ENCODE results near the gene SEMA3D.

The SEMA3D gene

DNA sequence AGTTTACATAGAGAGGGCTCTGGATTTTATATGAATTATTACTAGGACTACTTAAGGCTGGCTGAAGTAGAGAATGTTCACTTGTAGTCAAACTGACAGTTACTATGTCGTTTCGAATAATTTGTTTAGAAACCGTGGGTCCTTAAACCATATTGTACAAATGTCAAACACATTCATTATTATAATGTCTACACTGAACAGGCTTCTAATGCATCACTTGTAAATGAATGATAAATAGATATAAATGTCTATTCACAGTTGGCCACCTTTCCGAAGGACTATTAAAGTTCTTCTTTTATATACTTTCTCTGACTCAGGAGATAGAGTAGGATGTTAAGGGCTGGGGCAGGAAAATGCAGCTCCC lies 95.3 kb downstream of the SEMA3D start:
- no peaks in the 10 kb centered on the region for H3K36me3 ChIP-seq (ENCODE audit: control insufficient read depth, insufficient read depth, low read length)
- H3K4me1 ChIP-seq (ENCODE audit: control insufficient read depth, insufficient read depth, low read length) = no peaks in the 10 kb centered on the region
- H3K27ac ChIP-seq (ENCODE audit: insufficient read depth, low read depth, low read length, poor library complexity, severe bottlenecking) = no peak overlapping the region
- 90 to 100% methylated on average over 3 of the region's 4 CpGs for WGBS, 2 experiments
- H3K9me3 ChIP-seq (ENCODE audit: control insufficient read depth, low read length) = no peaks in the 10 kb centered on the region
- H3K27me3 ChIP-seq (ENCODE audit: control insufficient read depth, insufficient read depth, low read length, poor library complexity, severe bottlenecking) = no peaks in the 10 kb centered on the region
- no peak overlapping the region for H3K4me3 ChIP-seq (ENCODE audit: insufficient read depth, low read depth, low read length)

DNA sequence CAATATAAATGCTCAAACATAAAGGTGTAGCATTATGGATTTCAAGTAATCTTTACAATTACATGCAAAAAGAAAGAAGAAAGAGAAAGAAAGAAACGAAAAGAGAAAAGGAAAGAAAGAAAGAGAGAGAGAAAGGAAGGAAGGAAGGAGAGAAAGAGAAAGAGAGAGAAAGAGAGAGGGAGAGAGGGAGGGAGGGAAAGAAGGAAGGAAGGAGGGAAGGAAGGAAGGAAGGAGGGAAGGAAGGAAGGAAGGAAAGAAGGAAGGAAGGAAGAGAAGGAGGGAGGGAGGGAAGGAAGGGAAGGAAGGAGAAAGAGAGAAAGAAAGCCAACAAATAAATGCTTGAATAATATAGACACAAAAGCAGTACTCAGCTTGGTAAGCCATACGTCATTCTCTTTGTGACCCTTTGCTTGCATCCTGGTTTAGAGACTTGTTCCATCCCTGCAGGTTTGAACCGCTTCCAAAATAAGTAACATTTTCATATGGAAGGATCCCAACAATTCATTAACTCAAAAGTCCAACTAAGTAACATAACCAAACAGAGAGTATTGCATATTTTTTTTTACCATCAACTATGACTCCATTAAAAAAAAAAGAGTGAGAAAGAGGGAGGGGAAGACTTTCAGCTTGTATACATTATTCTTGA lies 95.8 kb downstream of the SEMA3D start:
- Histone ChIP-seq H3K36me3 (ENCODE audit: control insufficient read depth, insufficient read depth, low read length) (no peaks in the 10 kb centered on the region), H3K4me3 (ENCODE audit: insufficient read depth, low read depth, low read length) (no peak overlapping the region), H3K9me3 (ENCODE audit: control insufficient read depth, low read length) (no peaks in the 10 kb centered on the region), H3K27ac (ENCODE audit: insufficient read depth, low read depth, low read length, poor library complexity, severe bottlenecking) (no peak overlapping the region), H3K4me1 (ENCODE audit: control insufficient read depth, insufficient read depth, low read length) (no peaks in the 10 kb centered on the region), H3K27me3 (ENCODE audit: control insufficient read depth, insufficient read depth, low read length, poor library complexity, severe bottlenecking) (no peaks in the 10 kb centered on the region)
- 86 to 94% methylated on average over 3 of the region's 3 CpGs for WGBS, 2 experiments

DNA sequence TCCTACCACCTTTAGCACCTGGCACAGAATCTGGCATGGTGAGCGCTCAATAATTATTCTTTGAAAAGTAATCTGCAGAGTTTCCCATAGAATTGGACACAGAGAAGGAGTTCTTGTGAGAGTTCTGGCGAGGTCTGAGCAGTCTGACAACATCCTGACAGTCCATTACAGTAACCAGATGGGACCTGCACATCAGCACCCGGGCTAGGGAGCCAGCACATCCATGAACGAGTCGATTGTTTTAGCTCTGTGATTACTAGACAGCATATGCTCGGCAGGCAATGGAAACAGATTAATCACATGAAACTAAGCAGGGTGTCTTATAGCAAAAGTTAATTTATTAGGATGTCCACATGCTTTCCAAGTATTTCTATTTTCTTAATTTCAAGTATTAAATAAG lies 96.7 kb downstream of the SEMA3D start:
- 89% methylated on average over 6 of the region's 6 CpGs for WGBS, 2 experiments

DNA sequence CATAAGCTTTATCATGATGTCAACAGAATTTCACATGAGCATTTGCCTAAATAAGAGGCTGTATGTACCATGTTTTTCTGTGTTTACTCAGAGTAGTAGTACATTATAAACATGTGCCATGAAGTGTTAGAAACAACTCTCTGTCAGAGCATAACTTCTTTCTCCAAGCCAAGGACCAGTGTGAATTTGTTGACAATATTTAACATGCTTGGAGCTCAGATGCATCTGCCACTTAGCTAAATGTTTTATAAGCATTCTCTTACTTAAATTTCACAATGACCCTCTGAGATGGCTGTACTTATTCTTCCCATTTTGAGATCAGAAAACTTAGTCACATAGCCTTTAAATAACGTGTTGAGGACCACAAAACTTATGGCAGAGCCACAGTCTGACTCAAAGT lies 105.0 kb downstream of the SEMA3D start:
- Histone ChIP-seq H3K27me3 (ENCODE audit: control insufficient read depth, insufficient read depth, low read length, poor library complexity, severe bottlenecking) (no peaks in the 10 kb centered on the region), H3K9me3 (ENCODE audit: control insufficient read depth, low read length) (no peaks in the 10 kb centered on the region), H3K4me3 (ENCODE audit: insufficient read depth, low read depth, low read length) (no peak overlapping the region), H3K27ac (ENCODE audit: insufficient read depth, low read depth, low read length, poor library complexity, severe bottlenecking) (no peak overlapping the region), H3K4me1 (ENCODE audit: control insufficient read depth, insufficient read depth, low read length) (no peaks in the 10 kb centered on the region), H3K36me3 (ENCODE audit: control insufficient read depth, insufficient read depth, low read length) (no peaks in the 10 kb centered on the region)
- WGBS, 2 experiments = 72 to 92% methylated on average over 1 of the region's 1 CpG

More for the DNA sequence above, 96.7 kb downstream of the SEMA3D start:
- Histone ChIP-seq H3K4me1 (ENCODE audit: control insufficient read depth, insufficient read depth, low read length) (no peaks in the 10 kb centered on the region), H3K27ac (ENCODE audit: insufficient read depth, low read depth, low read length, poor library complexity, severe bottlenecking) (no peak overlapping the region), H3K4me3 (ENCODE audit: insufficient read depth, low read depth, low read length) (no peak overlapping the region), H3K27me3 (ENCODE audit: control insufficient read depth, insufficient read depth, low read length, poor library complexity, severe bottlenecking) (no peaks in the 10 kb centered on the region), H3K36me3 (ENCODE audit: control insufficient read depth, insufficient read depth, low read length) (no peaks in the 10 kb centered on the region), H3K9me3 (ENCODE audit: control insufficient read depth, low read length) (no peaks in the 10 kb centered on the region)

DNA sequence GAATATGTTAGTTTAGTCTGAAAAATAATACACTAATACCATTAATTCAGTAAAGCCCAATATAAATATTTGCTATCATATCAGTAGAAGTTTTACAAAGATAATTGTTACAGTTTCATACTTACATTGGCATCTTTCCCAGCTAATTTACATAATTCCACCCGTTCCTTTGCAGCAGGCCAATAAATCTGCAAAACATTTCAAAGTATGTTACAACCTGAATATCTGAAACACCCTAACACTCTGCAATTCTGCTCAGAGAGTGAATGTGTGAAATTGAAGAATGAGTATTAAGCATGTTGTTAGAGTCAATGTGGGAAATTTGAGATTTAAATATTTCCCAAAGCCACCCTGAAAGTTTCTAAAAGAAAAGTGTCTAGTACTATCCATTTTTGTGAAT lies 105.5 kb downstream of the SEMA3D start:
- H3K4me3 ChIP-seq (ENCODE audit: insufficient read depth, low read depth, low read length) = no peak overlapping the region
- H3K4me1 ChIP-seq (ENCODE audit: control insufficient read depth, insufficient read depth, low read length) = no peaks in the 10 kb centered on the region
- no peaks in the 10 kb centered on the region for H3K27me3 ChIP-seq (ENCODE audit: control insufficient read depth, insufficient read depth, low read length, poor library complexity, severe bottlenecking)
- H3K27ac ChIP-seq (ENCODE audit: insufficient read depth, low read depth, low read length, poor library complexity, severe bottlenecking) = no peak overlapping the region
- no peaks in the 10 kb centered on the region for H3K9me3 ChIP-seq (ENCODE audit: control insufficient read depth, low read length)
- H3K36me3 ChIP-seq (ENCODE audit: control insufficient read depth, insufficient read depth, low read length) = no peaks in the 10 kb centered on the region
- WGBS, 2 experiments = 87 to 92% methylated on average over 1 of the region's 1 CpG

DNA sequence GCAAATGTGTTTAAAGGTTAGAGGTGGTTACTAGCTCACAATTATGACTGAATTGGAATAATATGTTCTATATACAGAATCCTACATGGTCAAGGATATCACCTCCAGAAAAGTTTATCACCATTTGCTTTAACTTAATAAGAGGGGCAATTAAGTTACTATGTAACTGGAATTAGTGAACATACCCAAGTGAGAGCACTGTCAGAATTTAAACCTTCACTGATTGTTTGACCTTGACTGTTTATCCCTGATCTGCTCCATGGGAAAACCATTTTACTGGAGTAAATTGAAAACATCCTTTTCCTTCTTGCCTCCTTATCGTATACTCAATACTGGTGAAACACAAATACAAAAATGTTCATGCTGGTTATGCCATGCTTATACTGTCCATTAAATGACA lies 107.4 kb downstream of the SEMA3D start:
- no peaks in the 10 kb centered on the region for H3K36me3 ChIP-seq (ENCODE audit: control insufficient read depth, insufficient read depth, low read length)
- H3K27me3 ChIP-seq (ENCODE audit: control insufficient read depth, insufficient read depth, low read length, poor library complexity, severe bottlenecking) = no peaks in the 10 kb centered on the region
- no peaks in the 10 kb centered on the region for H3K4me1 ChIP-seq (ENCODE audit: control insufficient read depth, insufficient read depth, low read length)
- H3K9me3 ChIP-seq (ENCODE audit: control insufficient read depth, low read length) = no peaks in the 10 kb centered on the region
- no peak overlapping the region for H3K4me3 ChIP-seq (ENCODE audit: insufficient read depth, low read depth, low read length)
- H3K27ac ChIP-seq (ENCODE audit: insufficient read depth, low read depth, low read length, poor library complexity, severe bottlenecking) = no peak overlapping the region
- WGBS, 2 experiments = 95 to 100% methylated on average over 1 of the region's 1 CpG

DNA sequence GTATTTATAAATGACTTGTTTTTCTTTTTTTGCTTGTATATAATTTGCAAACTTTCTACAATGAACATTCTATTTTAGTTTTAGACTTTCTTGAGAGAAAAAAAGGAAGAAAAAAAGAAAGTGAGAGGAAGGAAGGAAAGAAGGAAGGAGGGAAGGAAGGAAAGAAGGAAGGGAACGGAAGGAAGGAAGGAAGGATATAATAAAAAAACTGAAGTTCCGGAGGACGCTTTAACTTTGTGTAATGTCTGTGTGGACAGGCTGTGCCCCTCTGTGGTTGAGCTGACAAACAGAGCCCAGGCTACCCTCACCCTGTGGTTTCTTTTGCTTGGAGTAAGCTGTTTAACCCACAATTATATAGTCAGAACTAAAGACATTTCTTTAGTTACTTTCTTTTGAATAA lies 108.7 kb downstream of the SEMA3D start:
- 87 to 88% methylated on average over 3 of the region's 3 CpGs for WGBS, 2 experiments
- H3K9me3 ChIP-seq (ENCODE audit: control insufficient read depth, low read length) = no peaks in the 10 kb centered on the region
- no peaks in the 10 kb centered on the region for H3K4me1 ChIP-seq (ENCODE audit: control insufficient read depth, insufficient read depth, low read length)
- H3K36me3 ChIP-seq (ENCODE audit: control insufficient read depth, insufficient read depth, low read length) = no peaks in the 10 kb centered on the region
- no peak overlapping the region for H3K27ac ChIP-seq (ENCODE audit: insufficient read depth, low read depth, low read length, poor library complexity, severe bottlenecking)
- H3K4me3 ChIP-seq (ENCODE audit: insufficient read depth, low read depth, low read length) = no peak overlapping the region
- H3K27me3 ChIP-seq (ENCODE audit: control insufficient read depth, insufficient read depth, low read length, poor library complexity, severe bottlenecking) = no peaks in the 10 kb centered on the region

DNA sequence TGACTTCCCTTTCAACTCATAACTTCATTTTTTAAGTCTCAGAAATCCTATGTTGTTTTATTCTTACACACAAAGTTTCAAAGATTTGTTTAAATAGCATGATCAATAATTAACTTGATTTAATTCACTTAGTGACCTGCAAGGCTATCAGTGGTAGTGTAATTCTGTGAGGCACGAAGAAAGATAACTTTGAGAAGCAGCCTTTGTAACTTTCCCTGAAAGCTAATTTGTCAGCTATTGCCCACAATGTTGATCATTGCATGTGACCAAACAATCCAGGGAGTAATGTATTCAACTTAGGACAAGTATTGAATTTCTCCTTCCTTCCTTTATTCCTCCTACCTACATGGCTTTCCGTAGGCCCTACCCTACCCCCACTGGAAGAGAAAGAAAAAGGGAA lies 111.0 kb downstream of the SEMA3D start:
- H3K36me3 ChIP-seq (ENCODE audit: control insufficient read depth, insufficient read depth, low read length) = no peaks in the 10 kb centered on the region
- no peak overlapping the region for H3K4me3 ChIP-seq (ENCODE audit: insufficient read depth, low read depth, low read length)
- no peak overlapping the region for H3K27ac ChIP-seq (ENCODE audit: insufficient read depth, low read depth, low read length, poor library complexity, severe bottlenecking)
- WGBS, 2 experiments = 80 to 82% methylated on average over 1 of the region's 2 CpGs
- H3K27me3 ChIP-seq (ENCODE audit: control insufficient read depth, insufficient read depth, low read length, poor library complexity, severe bottlenecking) = no peaks in the 10 kb centered on the region
- H3K4me1 ChIP-seq (ENCODE audit: control insufficient read depth, insufficient read depth, low read length) = no peaks in the 10 kb centered on the region
- H3K9me3 ChIP-seq (ENCODE audit: control insufficient read depth, low read length) = no peaks in the 10 kb centered on the region

DNA sequence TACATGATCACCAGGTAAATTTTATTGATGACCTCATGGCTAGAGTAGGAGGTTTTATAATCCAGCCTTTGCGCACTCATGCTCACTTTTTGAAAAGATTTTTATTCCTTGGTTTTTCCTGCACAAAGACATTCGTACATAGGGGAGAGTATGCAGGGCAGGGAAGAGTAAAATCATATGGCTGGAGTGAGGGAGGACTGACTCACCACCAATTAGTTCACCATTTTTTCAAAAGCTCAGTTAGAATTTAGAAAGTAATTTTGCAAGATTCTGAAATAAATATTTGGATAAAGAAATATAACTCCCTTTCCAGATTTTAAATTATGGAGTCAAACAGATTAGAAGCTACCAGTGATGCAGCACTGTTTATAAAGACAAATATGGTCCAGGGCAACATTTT lies 111.9 kb downstream of the SEMA3D start:
- WGBS, 2 experiments = 93 to 94% methylated on average over 1 to 2 of the region's 2 CpGs

DNA sequence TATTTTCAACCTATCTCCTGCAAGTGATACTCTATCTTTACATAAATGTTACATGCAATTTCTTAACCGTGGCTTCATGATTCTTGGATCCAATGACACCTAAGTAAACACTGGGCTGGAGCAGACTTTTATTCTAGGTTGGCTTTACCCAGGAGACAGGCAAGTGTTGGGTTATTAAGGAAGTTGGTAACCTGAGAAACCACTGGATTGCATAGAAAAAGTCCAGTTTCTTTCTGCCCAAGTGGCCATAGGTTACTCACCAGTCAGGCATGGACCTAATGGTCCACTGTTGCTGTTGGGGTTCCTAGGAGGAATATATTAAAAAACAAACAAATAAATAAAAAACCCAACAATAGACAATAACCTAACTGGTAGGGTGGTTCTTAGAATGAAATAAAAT lies 112.8 kb downstream of the SEMA3D start:
- H3K36me3 ChIP-seq (ENCODE audit: control insufficient read depth, insufficient read depth, low read length) = no peaks in the 10 kb centered on the region
- no peaks in the 10 kb centered on the region for H3K9me3 ChIP-seq (ENCODE audit: control insufficient read depth, low read length)
- WGBS, 2 experiments = 86 to 100% methylated on average over 1 of the region's 1 CpG
- H3K27ac ChIP-seq (ENCODE audit: insufficient read depth, low read depth, low read length, poor library complexity, severe bottlenecking) = no peak overlapping the region
- no peaks in the 10 kb centered on the region for H3K27me3 ChIP-seq (ENCODE audit: control insufficient read depth, insufficient read depth, low read length, poor library complexity, severe bottlenecking)
- H3K4me3 ChIP-seq (ENCODE audit: insufficient read depth, low read depth, low read length) = no peak overlapping the region
- H3K4me1 ChIP-seq (ENCODE audit: control insufficient read depth, insufficient read depth, low read length) = no peaks in the 10 kb centered on the region

More for the DNA sequence above, 111.9 kb downstream of the SEMA3D start:
- H3K36me3 ChIP-seq (ENCODE audit: control insufficient read depth, insufficient read depth, low read length) = no peaks in the 10 kb centered on the region
- H3K4me1 ChIP-seq (ENCODE audit: control insufficient read depth, insufficient read depth, low read length) = no peaks in the 10 kb centered on the region
- H3K9me3 ChIP-seq (ENCODE audit: control insufficient read depth, low read length) = no peaks in the 10 kb centered on the region
- no peak overlapping the region for H3K27ac ChIP-seq (ENCODE audit: insufficient read depth, low read depth, low read length, poor library complexity, severe bottlenecking)
- H3K27me3 ChIP-seq (ENCODE audit: control insufficient read depth, insufficient read depth, low read length, poor library complexity, severe bottlenecking) = no peaks in the 10 kb centered on the region
- H3K4me3 ChIP-seq (ENCODE audit: insufficient read depth, low read depth, low read length) = no peak overlapping the region

Data from ectodermal cell (in vitro differentiated cells).